Bronchial epithelial cell (primary cell): ENCODE data around the gene PNKP. TPM values are rescaled to one million over a fixed set of nuclear protein-coding genes. Genes with fewer than 3 reads are reported as not detected.

Experiments
- DNase-seq: peaks from one replicate; pipeline ENCODE4 v3.0.0-alpha.2; 2010; ENCODE audit warnings: low read depth
- FAIRE-seq: peaks from 2 replicates; lab custom pipeline; 2011; peaks lifted over from hg19 to GRCh38; lab: Jason Lieb, UNC
- H3K27me3 ChIP-seq: 2 replicates; pipeline ENCODE4 v1.5.1; 2011; ENCODE audit warnings: low read length; ENCODE audit not compliant: control insufficient read depth, insufficient read depth
- H3K36me3 ChIP-seq: 2 replicates; pipeline ENCODE4 v1.5.1; 2011; ENCODE audit warnings: low read length; ENCODE audit not compliant: control insufficient read depth, insufficient read depth
- H3K4me3 ChIP-seq: 2 replicates; pipeline ENCODE4 v1.5.1; 2011; ENCODE audit warnings: mild to moderate bottlenecking, low read depth, low read length, control low read depth
- total RNA-seq: library from RNA; depleted of rRNA; stranded (reverse); fragments of >200 nt; gene quantifications from 2 replicates; pipeline ENCODE4 v1.2.1, GENCODE V29; 2014
- TF ChIP-seq, protein P1 (sequence below): IDR thresholded peaks from 2 replicates; pipeline ENCODE4 v1.5.1; 2011; ENCODE audit warnings: mild to moderate bottlenecking, moderate library complexity, low read length, control low read depth, inconsistent platforms; ENCODE audit not compliant: insufficient read depth, severe bottlenecking

PNKP gene
- total RNA-seq, 1 donor from 2014 or later, result 37.9 TPM

DNA sequence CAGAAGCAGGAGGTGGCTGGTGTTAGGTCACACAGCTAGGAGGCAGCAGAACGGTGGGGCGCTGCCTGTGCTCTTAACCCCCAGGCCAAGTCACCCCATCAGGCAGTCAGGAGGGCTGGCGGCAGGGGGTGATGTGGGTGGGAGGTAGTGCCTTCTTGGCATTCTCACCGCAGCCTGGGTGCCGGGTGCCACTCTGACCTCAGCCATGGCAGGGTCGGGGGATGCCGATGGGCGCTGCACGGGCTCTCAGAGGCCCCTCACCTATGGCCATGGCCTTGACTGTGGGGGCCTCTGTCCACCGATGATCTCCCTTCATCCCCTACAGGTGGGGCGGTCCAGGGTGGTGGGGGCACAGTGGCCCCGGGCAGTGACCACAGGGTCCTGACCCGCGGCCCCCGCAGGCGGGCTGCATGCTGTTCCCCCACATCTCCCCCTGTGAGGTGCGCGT lies 10.8 kb downstream of the PNKP start:
- TF ChIP-seq, protein P1, sequence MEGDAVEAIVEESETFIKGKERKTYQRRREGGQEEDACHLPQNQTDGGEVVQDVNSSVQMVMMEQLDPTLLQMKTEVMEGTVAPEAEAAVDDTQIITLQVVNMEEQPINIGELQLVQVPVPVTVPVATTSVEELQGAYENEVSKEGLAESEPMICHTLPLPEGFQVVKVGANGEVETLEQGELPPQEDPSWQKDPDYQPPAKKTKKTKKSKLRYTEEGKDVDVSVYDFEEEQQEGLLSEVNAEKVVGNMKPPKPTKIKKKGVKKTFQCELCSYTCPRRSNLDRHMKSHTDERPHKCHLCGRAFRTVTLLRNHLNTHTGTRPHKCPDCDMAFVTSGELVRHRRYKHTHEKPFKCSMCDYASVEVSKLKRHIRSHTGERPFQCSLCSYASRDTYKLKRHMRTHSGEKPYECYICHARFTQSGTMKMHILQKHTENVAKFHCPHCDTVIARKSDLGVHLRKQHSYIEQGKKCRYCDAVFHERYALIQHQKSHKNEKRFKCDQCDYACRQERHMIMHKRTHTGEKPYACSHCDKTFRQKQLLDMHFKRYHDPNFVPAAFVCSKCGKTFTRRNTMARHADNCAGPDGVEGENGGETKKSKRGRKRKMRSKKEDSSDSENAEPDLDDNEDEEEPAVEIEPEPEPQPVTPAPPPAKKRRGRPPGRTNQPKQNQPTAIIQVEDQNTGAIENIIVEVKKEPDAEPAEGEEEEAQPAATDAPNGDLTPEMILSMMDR, result no peak
- DNase-seq (no peak), FAIRE-seq (no peak)
- H3K36me3 ChIP-seq, result peaks cover 18% of the 10 kb centered on the region
- no peak overlapping the region for H3K4me3 ChIP-seq
- H3K27me3 ChIP-seq, result no peaks in the 10 kb centered on the region

DNA sequence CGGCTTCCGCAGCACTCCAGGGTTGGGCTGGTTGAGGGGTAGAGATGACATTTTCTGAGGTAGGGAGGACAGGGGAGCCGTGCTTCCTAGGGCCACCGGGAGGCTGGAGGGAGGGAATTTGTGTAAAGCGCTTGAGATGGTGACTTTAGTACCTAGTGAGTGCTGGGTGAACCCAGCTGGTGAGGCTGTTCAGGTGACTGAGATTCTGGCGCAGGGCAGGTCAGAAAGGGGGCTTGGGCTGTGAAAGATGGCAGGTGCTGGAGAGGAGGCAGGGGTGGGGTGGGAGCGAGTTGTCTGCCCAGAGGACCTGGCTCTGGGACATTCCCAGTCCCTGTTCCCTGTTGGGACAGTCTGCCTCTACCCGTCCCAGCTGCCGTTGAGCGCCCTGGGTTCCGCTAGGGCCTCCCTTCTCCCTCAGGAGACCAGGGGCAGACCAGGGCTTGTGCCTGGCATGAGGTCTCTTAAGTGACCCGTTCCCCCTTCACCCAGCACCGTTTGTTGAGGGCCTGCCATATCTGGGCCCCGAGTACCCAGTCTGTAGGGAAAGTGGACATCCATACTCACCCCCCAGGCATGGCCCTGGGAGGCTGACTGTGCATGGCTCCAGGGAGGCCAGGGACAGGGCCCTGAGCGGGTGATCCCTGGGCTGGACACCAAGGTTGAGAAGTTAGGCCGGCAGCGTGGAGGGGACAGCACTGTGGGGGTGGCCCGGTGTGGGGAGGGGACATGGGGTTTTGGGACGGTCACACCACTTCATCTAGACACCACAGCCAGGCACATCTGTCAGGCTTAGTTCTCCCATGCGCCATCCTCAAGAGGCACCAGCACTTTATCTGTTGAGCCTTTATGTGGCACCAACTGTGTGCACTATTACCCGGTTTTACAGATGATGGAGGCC lies 11.5 kb downstream of the PNKP start:
- no peak for FAIRE-seq
- H3K4me3 ChIP-seq, result no peak overlapping the region
- TF ChIP-seq, protein P1, result no peak
- DNase-seq, result no peak
- H3K36me3 ChIP-seq, result peaks cover 18% of the 10 kb centered on the region
- H3K27me3 ChIP-seq, result no peaks in the 10 kb centered on the region

DNA sequence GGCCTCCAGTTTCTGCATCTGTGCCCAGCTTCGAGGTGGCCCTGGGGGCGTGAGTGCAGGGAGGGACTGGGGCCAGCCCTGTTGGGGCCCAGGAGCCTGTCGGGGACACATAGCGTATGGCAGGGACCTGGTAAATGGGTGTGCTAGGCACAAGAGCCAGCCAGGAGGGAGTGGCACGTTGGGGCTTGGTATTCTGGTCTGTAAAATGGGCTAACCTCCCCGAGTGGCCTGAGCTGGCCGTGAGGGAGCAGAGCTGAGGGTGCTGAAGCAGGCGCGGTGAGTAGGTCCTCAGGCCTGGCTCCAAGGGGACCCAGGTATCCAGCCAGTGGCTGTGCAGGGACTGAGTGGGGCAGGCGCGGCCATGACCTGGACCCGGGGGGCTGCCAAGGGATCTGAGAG lies 12.1 kb downstream of the PNKP start:
- H3K4me3 ChIP-seq, result no peak overlapping the region
- TF ChIP-seq, protein P1, result no peak
- H3K36me3 ChIP-seq, result peaks cover 17% of the 10 kb centered on the region
- DNase-seq (no peak), FAIRE-seq (no peak)
- no peaks in the 10 kb centered on the region for H3K27me3 ChIP-seq

DNA sequence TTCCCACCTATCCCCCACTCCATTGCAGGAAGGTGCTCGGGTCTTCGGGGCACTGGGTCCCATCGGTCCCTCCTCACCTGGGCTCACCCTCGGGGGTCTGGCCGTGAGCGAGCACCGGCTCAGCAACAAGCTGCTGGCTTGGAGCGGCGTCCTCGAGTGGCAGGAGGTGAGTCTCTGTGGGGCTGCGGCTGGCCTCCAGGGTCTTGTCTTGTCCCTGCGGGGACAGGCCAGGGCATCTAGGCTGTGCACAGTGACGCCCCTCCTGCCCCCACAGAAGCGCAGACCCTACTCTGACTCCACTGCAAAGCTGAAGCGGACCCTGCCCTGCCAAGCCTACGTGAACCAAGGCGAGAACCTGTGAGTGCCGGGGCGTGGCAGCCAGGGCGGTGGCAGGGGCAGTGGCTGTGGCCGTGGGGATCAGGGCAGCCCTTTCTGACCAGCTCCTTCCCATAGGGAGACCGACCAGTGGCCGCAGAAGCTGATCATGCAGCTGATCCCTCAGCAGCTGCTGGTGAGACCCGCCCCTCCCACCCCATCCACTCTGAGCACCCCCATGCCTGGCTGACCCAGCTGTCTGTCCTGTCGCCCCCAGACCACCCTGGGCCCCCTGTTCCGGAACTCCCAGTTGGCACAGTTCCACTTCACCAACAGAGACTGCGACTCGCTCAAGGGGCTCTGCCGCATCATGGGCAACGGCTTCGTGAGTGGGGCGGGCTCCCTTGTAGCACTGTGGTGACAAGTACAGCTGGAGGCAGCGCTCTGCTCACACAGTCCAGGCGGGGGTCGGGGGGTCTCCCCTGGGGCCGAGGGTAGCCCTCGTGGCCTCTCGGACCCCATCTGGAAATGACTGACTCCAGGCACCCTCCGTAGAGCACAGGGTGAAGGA lies 12.8 kb downstream of the PNKP start:
- no peak for FAIRE-seq

DNA sequence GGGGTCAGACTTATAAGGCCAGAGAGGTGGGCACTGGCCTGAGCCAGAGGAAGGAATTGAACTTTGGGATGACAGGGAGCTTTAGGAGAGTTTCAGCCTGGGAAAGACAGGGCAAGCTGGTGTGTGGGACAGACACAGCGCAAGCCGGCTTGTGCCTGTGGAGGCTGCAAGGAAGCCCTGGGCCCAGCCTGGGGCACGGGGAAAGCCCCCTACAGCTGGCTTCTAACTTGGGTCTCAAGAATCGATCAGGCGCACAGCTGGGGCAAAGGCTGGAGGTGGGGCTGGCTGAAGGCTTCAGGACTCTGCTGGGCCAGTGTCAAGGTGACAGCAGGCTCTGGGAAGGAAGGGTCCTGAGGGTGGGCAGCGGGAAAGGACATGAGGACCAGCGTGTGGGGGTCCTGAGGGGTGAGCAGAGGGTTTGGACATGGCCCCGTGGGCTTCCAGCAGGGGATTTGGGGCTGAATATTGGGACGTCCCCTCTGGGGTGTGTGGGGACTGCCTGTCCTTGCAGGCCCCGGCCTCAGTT lies 13.5 kb downstream of the PNKP start:
- TF ChIP-seq, protein P1, result no peak
- H3K4me3 ChIP-seq, result no peak overlapping the region
- FAIRE-seq (no peak), DNase-seq (no peak)
- H3K36me3 ChIP-seq, result peaks cover 16% of the 10 kb centered on the region
- no peaks in the 10 kb centered on the region for H3K27me3 ChIP-seq

More for the DNA sequence above, 12.8 kb downstream of the PNKP start:
- TF ChIP-seq, protein P1, result no peak
- no peak overlapping the region for H3K4me3 ChIP-seq
- H3K27me3 ChIP-seq, result no peaks in the 10 kb centered on the region
- no peak for DNase-seq
- peaks cover 17% of the 10 kb centered on the region for H3K36me3 ChIP-seq
